Measurements from ENCODE around the gene FRMD1.

DNA sequence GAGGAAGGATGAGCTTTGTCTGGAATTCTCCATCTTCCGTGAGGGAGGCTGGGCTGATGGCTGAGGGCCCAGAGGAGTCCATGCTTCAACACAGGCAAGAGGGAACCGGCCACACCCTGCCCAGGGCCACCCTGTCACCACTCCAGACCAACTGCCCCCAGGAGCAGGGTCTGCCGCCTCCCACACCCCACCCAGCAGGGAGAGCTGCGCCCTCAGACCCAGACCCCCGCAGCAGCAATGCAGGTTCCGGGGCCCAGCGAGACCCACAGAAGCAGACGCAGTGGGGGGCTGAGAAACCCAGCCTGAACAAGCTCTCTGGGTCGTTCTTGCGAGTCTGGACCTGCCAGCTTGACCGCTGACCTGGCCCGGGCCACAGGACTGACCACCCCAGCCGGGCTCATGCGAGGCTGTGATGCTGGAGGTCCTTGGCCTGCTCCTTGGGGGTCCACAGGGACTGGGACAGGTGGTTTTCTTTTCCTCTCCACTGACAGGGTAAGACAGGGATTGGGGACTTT lies 25.0 kb downstream of the FRMD1 start:
- TF ChIP-seq, protein P1, sequence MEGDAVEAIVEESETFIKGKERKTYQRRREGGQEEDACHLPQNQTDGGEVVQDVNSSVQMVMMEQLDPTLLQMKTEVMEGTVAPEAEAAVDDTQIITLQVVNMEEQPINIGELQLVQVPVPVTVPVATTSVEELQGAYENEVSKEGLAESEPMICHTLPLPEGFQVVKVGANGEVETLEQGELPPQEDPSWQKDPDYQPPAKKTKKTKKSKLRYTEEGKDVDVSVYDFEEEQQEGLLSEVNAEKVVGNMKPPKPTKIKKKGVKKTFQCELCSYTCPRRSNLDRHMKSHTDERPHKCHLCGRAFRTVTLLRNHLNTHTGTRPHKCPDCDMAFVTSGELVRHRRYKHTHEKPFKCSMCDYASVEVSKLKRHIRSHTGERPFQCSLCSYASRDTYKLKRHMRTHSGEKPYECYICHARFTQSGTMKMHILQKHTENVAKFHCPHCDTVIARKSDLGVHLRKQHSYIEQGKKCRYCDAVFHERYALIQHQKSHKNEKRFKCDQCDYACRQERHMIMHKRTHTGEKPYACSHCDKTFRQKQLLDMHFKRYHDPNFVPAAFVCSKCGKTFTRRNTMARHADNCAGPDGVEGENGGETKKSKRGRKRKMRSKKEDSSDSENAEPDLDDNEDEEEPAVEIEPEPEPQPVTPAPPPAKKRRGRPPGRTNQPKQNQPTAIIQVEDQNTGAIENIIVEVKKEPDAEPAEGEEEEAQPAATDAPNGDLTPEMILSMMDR (IDR thresholded peaks at IDR 0.05; ENCODE audit: insufficient read depth, low read length): no peak
- TF ChIP-seq POLR2AphosphoS5 (IDR thresholded peaks at IDR 0.05; ENCODE audit: low read depth) (no peak), GABPA (IDR thresholded peaks at IDR 0.05; ENCODE audit: low read depth) (no peak)
